Heart right ventricle (tissue), 16 donors: ENCODE results near the gene TXNRD1. TPM values are rescaled to one million over a fixed set of nuclear protein-coding genes. Genes with fewer than 3 reads are reported as not detected.
"Not testable (repeated sequence)": the region's sequence is repeated elsewhere in the genome, so short reads cannot be mapped to it uniquely, and the experiment has no call there.

Source experiments
- ATAC-seq, 8 donors: fragments of 200-7000 bp; cut with Tn5 transposase; one replicate each; pipeline ENCODE4 v1.9.1; 2020; ENCODE audit warnings: mild to moderate bottlenecking in 8 of 8, moderate library complexity in 8 of 8, moderate number of reproducible peaks in 1 of 8
- DNase-seq, 2 donors: peaks; one replicate each; pipeline ENCODE4 v3.0.0-alpha.2; 2020
- H3K27ac ChIP-seq, 10 donors: fragments of 200-600 bp; sonication (generic) in 2 of 10; one replicate each; pipeline versions ENCODE4 v1.5.0 to v1.8.0; 2020 to 2022; ENCODE audit warnings: mild to moderate bottlenecking in 3 of 10
- H3K27me3 ChIP-seq, 7 donors: fragments of 200-600 bp; one replicate each; pipeline ENCODE4 v1.8.0; 2021 to 2022; ENCODE audit warnings: mild to moderate bottlenecking in 2 of 7
- H3K36me3 ChIP-seq, 9 donors: fragments of 200-600 bp; sonication (generic) in 1 of 9; one replicate each; pipeline versions ENCODE4 v1.5.0 to v1.8.0; 2020 to 2022; ENCODE audit warnings: mild to moderate bottlenecking in 2 of 9
- H3K4me1 ChIP-seq, 9 donors: fragments of 200-600 bp; sonication (generic) in 1 of 9; one replicate each; pipeline versions ENCODE4 v1.5.0 to v1.8.0; 2020 to 2022; ENCODE audit warnings: mild to moderate bottlenecking in 4 of 9
- H3K4me3 ChIP-seq, 10 donors: fragments of 200-600 bp; sonication (generic) in 2 of 10; one replicate each; pipeline versions ENCODE4 v1.5.0 to v1.8.0; 2020 to 2022; ENCODE audit warnings: mild to moderate bottlenecking in 7 of 10, moderate library complexity in 2 of 10
- H3K9me3 ChIP-seq, 11 donors: fragments of 200-600 bp in 10 of 11; sonication (generic) in 2 of 11; one replicate each; pipeline versions ENCODE4 v1.5.0 to v1.8.0; 2013 to 2022; ENCODE audit warnings: mild to moderate bottlenecking in 2 of 11, control low read depth in 1 of 11, moderate library complexity in 1 of 11
- CTCF ChIP-seq, 9 donors: fragments of 200-600 bp; sonication (generic) in 2 of 9; IDR thresholded peaks; one replicate each; pipeline versions ENCODE4 v1.5.0 to v1.8.0; 2021 to 2022; ENCODE audit warnings: antibody characterized with exemption in 9 of 9, mild to moderate bottlenecking in 5 of 9, moderate library complexity in 1 of 9
- WGBS, 2 donors: extraction: QIAGEN DNeasy Blood & Tissue Kit; methylation state at CpG; one replicate each; pipeline ENCODE4 v1.1.7; 2013; ENCODE audit warnings: inconsistent platforms in 1 of 2; 5-methylcytosine and 5-hydroxymethylcytosine counted together
- intact Hi-C, 10 donors: fragments of 100-400 bp; cut with DNase I; formaldehyde crosslinking; loops; one replicate each; pipeline versions ENCODE4 v1.11.1 to v1.14.2; 2022
- polyA plus RNA-seq, 2 donors: library from polyadenylated mRNA; stranded (reverse); fragments of 200-250 nt; gene quantifications; one replicate each; pipeline ENCODE4 v1.2.3, GENCODE V29; 2013
- total RNA-seq, 10 donors: library from RNA; stranded (reverse); fragmentation: NEBNext Ultra II Directional in 3 of 10; extraction: Animal tissue kit (Norgen Biotek cat#: 25700) in 3 of 10; gene quantifications; one replicate each; pipeline versions ENCODE4 v1.2.1 to v1.2.4, GENCODE V29; 2021 to 2023
- donor health status: Arrhythmogenic right ventricular cardiomyopathy.
- donor health status: ischemic (EF 13 %, LVEDD 7.1; RV severe dilation, severe dysfunction).
- donor health status: healthy with polysubstance abuse.
- donor health status: DM: no; HTN: yes; CAD: no.
- donor health status: DM: no; HTN: no; CAD: no.
- donor health status: ischemic (EF 25% LVEDD 6.9; RV normal size, moderate dysfunction).
- donor health status: ischemic (EF 25% LVEDD 5.7; RV mildly dilated, moderate dysfunction).
- donor health status: healthy.
- donor health status: DM: yes; HTN: yes; CAD: no.
- donor health status: Ischemic cardiomyopathy.
- donor health status: ischemic (EF 35%, LVEDD 5.7; RV mildly dilated, moderate dysfunction).
- donor health status: nonischemic (EF 11% LVEDD 7.7; RV severe dilation, severe dysfunction).
- donor health status: DM: yes; HTN: yes; CAD: no.
- donor health status: PGD.
- donor health status: ischemic (EF 29% LVEDD 5.4; RV normal size, mild dysfunction).
- donor health status: nonischemic (EF 23%, LVEDD 6.1; RV moderate dilation, normal function).

The TXNRD1 gene
- total and polyA plus RNA-seq, 12 donors = 20.6 to 113 (median 79.5) TPM

- Histone ChIP-seq H3K36me3 (no peaks in the 10 kb centered on the region), H3K27ac (peak overlapping the region in 9 of 10 donors; percentile 84 to 93 (median 88)), H3K9me3 (no peaks in the 10 kb centered on the region), H3K27me3 (peaks cover 0 to 5% (median 0%) of the 10 kb centered on the region in 7 donors), H3K4me1 (peaks cover 0 to 33% (median 14%) of the 10 kb centered on the region in 9 donors), H3K4me3 (peak overlapping the region in 9 of 10 donors; percentile 65 to 85 (median 76))
- 100% methylated on average over 1 of the region's 1 CpG for WGBS, 2 donors
- TF ChIP-seq CTCF (IDR thresholded peaks at IDR 0.05) = no peak
- no peak for DNase-seq
- peak in 2 of 8 donors; percentile 1 to 13 for ATAC-seq
- intact Hi-C loops = loop anchor here in 9 of 10 donors (5.0 kb wide), 5 partner anchors 71 to 141 kb away; partner anchors contain the start of gene EID3 (in 1 of the 9)
Observed at GRCh38 chr12:104216521-104216924, 944 bp downstream of the TXNRD1 start.

GRCh38 chr12:104218506-104218905, 2.9 kb downstream of the TXNRD1 start:
- Histone ChIP-seq H3K27ac (peak overlapping the region; percentile 19 to 93 (median 72)), H3K4me1 (peaks cover 0 to 33% (median 14%) of the 10 kb centered on the region in 9 donors)
- WGBS, 2 donors = 95 to 96% methylated on average over 2 of the region's 2 CpGs
- H3K36me3 ChIP-seq, H3K27me3 ChIP-seq, H3K4me3 ChIP-seq, DNase-seq, H3K9me3 ChIP-seq, ATAC-seq: not testable (repeated sequence)
- intact Hi-C loops = loop anchor here in 9 of 10 donors (2.0 to 5.0 kb wide), 6 partner anchors 68 to 139 kb away; partner anchors contain the start of gene EID3 (in 1 of the 9)

- Histone ChIP-seq H3K4me3 (no peak overlapping the region), H3K36me3 (no peaks in the 10 kb centered on the region), H3K9me3 (no peaks in the 10 kb centered on the region), H3K27me3 (peaks cover 0 to 5% (median 0%) of the 10 kb centered on the region in 7 donors), H3K27ac (peak overlapping the region; percentile 19 to 93 (median 72)), H3K4me1 (peaks cover 0 to 33% (median 14%) of the 10 kb centered on the region in 9 donors)
- no peak for TF ChIP-seq CTCF (IDR thresholded peaks at IDR 0.05)
- no peak for ATAC-seq
- intact Hi-C loops = loop anchor here in 9 of 10 donors (1.0 to 5.0 kb wide), 7 partner anchors 68 to 138 kb away; partner anchors contain the start of gene EID3 (in 1 of the 9)
- no peak for DNase-seq
- WGBS, 2 donors = 94 to 95% methylated on average over 1 of the region's 1 CpG
Observed at GRCh38 chr12:104218935-104219334, 3.4 kb downstream of the TXNRD1 start.

- ATAC-seq = peak; percentile 41 to 80 (median 65)
- H3K4me3 ChIP-seq = no peak overlapping the region
- intact Hi-C loops = loop anchor here in 9 of 10 donors (1.0 to 5.0 kb wide), 7 partner anchors 67 to 138 kb away; partner anchors contain the start of gene EID3 (in 1 of the 9)
- H3K27me3 ChIP-seq = peaks cover 0 to 5% (median 0%) of the 10 kb centered on the region in 7 donors
- peaks cover 0 to 33% (median 14%) of the 10 kb centered on the region in 9 donors for H3K4me1 ChIP-seq
- H3K9me3 ChIP-seq = no peaks in the 10 kb centered on the region
- DNase-seq = peak in 1 of 2 donors; percentile 9
- no peak for TF ChIP-seq CTCF (IDR thresholded peaks at IDR 0.05)
- peak overlapping the region; percentile 54 to 93 (median 72) for H3K27ac ChIP-seq
- 12 to 14% methylated on average over 4 of the region's 4 CpGs for WGBS, 2 donors
- H3K36me3 ChIP-seq = no peaks in the 10 kb centered on the region
Observed at GRCh38 chr12:104219361-104219892, 3.8 kb downstream of the TXNRD1 start.
